Endothelial cell of umbilical vein (primary cell): ENCODE data around the gene MSMB. TPM values are rescaled to one million over a fixed set of nuclear protein-coding genes. Genes with fewer than 3 reads are reported as not detected.

Experiments used
- BruUV-seq: library from RNA; stranded (reverse); fragments of 400-500 nt; replicated peaks from 2 replicates; lab custom pipeline; 2021; lab: Mats Ljungman, UMichigan
- CTCF ChIA-PET: fragments of 300-600, 350-600 bp; sonication (Branson Sonifier 250); formaldehyde crosslinking; loops from one replicate; lab custom pipeline; 2021; ENCODE audit warnings: antibody characterized with exemption, inconsistent platforms; lab: Charles Lee
- POLR2A ChIA-PET: fragments of 300-600, 350-600 bp; sonication (Branson Sonifier 250); formaldehyde crosslinking; loops from one replicate; lab custom pipeline; 2021; ENCODE audit warnings: antibody characterized with exemption, inconsistent platforms; lab: Charles Lee
- DNase-seq: peaks from one replicate; pipeline ENCODE4 v3.0.0-alpha.2; 2011; ENCODE audit warnings: low read depth, low spot score
- FAIRE-seq: peaks from 2 replicates; lab custom pipeline; 2011; peaks lifted over from hg19 to GRCh38; lab: Jason Lieb, UNC
- H2AFZ ChIP-seq: 2 replicates; pipeline ENCODE4 v1.6.0; 2012; ENCODE audit warnings: low read depth, low read length, control low read depth, inconsistent platforms
- H3K27ac ChIP-seq: 2 replicates; pipeline ENCODE4 v1.5.1; 2011; ENCODE audit warnings: low read depth, mild to moderate bottlenecking, control low read depth, low read length, moderate library complexity; ENCODE audit not compliant: insufficient read depth
- H3K27me3 ChIP-seq, 2 experiments: 2 replicates each; pipeline versions ENCODE4 v1.6.0 to v1.6.1; 2011; ENCODE audit warnings: low read length in 2 of 2, mixed read lengths in 1 of 2; ENCODE audit not compliant: control insufficient read depth in 2 of 2, insufficient read depth in 2 of 2
- H3K36me3 ChIP-seq, 2 experiments: 2 replicates in 1 of 2; 3 replicates in 1 of 2; pipeline ENCODE4 v1.5.1; 2011; ENCODE audit warnings: low read length in 2 of 2, mild to moderate bottlenecking in 1 of 2, moderate library complexity in 1 of 2; ENCODE audit not compliant: control insufficient read depth in 2 of 2, insufficient read depth in 2 of 2; ENCODE audit errors: extremely low read depth in 1 of 2
- H3K4me1 ChIP-seq: 3 replicates; pipeline ENCODE4 v1.5.1; 2011; ENCODE audit warnings: mild to moderate bottlenecking, low read length; ENCODE audit not compliant: control insufficient read depth, insufficient read depth; ENCODE audit errors: extremely low read depth
- H3K4me2 ChIP-seq: 2 replicates; pipeline ENCODE4 v1.6.1; 2011; ENCODE audit warnings: low read length, control low read depth, mixed read lengths; ENCODE audit not compliant: insufficient read depth
- H3K4me3 ChIP-seq, 3 experiments: fragments of 200-600 bp in 1 of 3; sonication (generic), shearing (Covaris generic) in 1 of 3; replicated peaks in 1 of 3; 2 replicates each; pipeline ENCODE4 v1.5.1; 2011 to 2016; ENCODE audit warnings: control low read depth in 3 of 3, low read length in 3 of 3, mild to moderate bottlenecking in 2 of 3, inconsistent platforms in 1 of 3, low read depth in 1 of 3, moderate library complexity in 1 of 3; ENCODE audit not compliant: insufficient read depth in 1 of 3
- H3K79me2 ChIP-seq: 2 replicates; pipeline ENCODE4 v1.6.0; 2012; ENCODE audit warnings: low read length, inconsistent platforms; ENCODE audit not compliant: control insufficient read depth, insufficient read depth
- H3K9ac ChIP-seq: replicated peaks from 2 replicates; pipeline ENCODE3; 2011; ENCODE audit warnings: low read length, control low read depth; ENCODE audit not compliant: insufficient read depth; ENCODE audit errors: extremely low read depth
- H3K9me1 ChIP-seq: replicated peaks from 3 replicates; pipeline ENCODE4 v1.6.0; 2011; ENCODE audit warnings: mild to moderate bottlenecking, low read length; ENCODE audit not compliant: control insufficient read depth, insufficient read depth; ENCODE audit errors: extremely low read depth
- H3K9me3 ChIP-seq: replicated peaks from 2 replicates; pipeline ENCODE4 v1.5.1; 2012; ENCODE audit warnings: low read length, inconsistent platforms; ENCODE audit not compliant: control insufficient read depth, insufficient read depth
- H4K20me1 ChIP-seq: replicated peaks from 2 replicates; pipeline ENCODE3; 2011; ENCODE audit warnings: mild to moderate bottlenecking, low read length; ENCODE audit not compliant: control insufficient read depth, insufficient read depth; ENCODE audit errors: extremely low read depth
- CTCF ChIP-seq, 2 donors: IDR thresholded peaks; 1 replicate in 1 of 2; 2 replicates in 1 of 2; pipeline ENCODE4 v1.5.1; 2011; ENCODE audit warnings: low read length in 2 of 2, mild to moderate bottlenecking in 2 of 2, moderate library complexity in 2 of 2, control low read depth in 1 of 2, inconsistent platforms in 1 of 2, low read depth in 1 of 2; ENCODE audit not compliant: insufficient read depth in 1 of 2; ENCODE audit errors: extremely low read depth in 1 of 2
- EZH2 ChIP-seq: IDR thresholded peaks from 2 replicates; pipeline ENCODE4 v1.6.1; 2012; ENCODE audit warnings: borderline replicate concordance, low read depth, mild to moderate bottlenecking, moderate library complexity, low read length, inconsistent platforms; ENCODE audit not compliant: severe bottlenecking
- FOS ChIP-seq: IDR thresholded peaks from 2 replicates; pipeline ENCODE4 v1.6.1; 2011; ENCODE audit warnings: mild to moderate bottlenecking, low read length, moderate library complexity, borderline replicate concordance; ENCODE audit not compliant: insufficient read depth
- GATA2 ChIP-seq: IDR thresholded peaks from 2 replicates; pipeline ENCODE4 v1.7.0; 2011; ENCODE audit warnings: low read depth, mild to moderate bottlenecking, moderate library complexity, mixed read lengths, low read length; ENCODE audit not compliant: insufficient read length, insufficient read depth
- JUN ChIP-seq: IDR thresholded peaks from 2 replicates; pipeline ENCODE4 v1.6.1; 2011; ENCODE audit warnings: borderline replicate concordance, low read depth; ENCODE audit not compliant: insufficient read length, insufficient read depth
- MAX ChIP-seq: IDR thresholded peaks from 2 replicates; pipeline ENCODE4 v1.6.1; 2011; ENCODE audit not compliant: insufficient read depth, insufficient read length
- MYC ChIP-seq: IDR thresholded peaks from one replicate; pipeline ENCODE4 v1.6.1; 2011; ENCODE audit warnings: mild to moderate bottlenecking, low read depth, low read length
- POLR2A ChIP-seq: IDR thresholded peaks from 2 replicates; pipeline ENCODE4 v1.6.1; 2012; ENCODE audit warnings: low read depth, mild to moderate bottlenecking, control low read depth, low read length
- POLR2AphosphoS5 ChIP-seq: IDR thresholded peaks from 2 replicates; pipeline ENCODE4 v1.6.1; 2012; ENCODE audit warnings: low read depth, mild to moderate bottlenecking, control low read depth, low read length, moderate library complexity; ENCODE audit not compliant: insufficient read depth
- dilution Hi-C: fragments of 300-500 bp; cut with MboI; formaldehyde crosslinking; loops from one replicate; pipeline ENCODE4 v1.15.0; 2019; ENCODE audit warnings: low sequenced_read_pairs; ENCODE audit not compliant: extremely low pct_ligation_motif_present
- intact Hi-C: fragments of 100-400 bp; cut with micrococcal nuclease; formaldehyde crosslinking; loops from one replicate; pipeline ENCODE4 v1.10.0; 2022
- polyA plus RNA-seq, 4 experiments: library from polyadenylated mRNA; depleted of rRNA in 3 of 4; stranded (reverse) in 3 of 4; unstranded in 1 of 4; fragments of >200 nt; gene quantifications; 2 replicates each; pipeline versions ENCODE4 v1.2.1 to v1.2.3, GENCODE V29; 2011 to 2012; ENCODE audit warnings: missing spikeins in 1 of 4
- total RNA-seq: library from RNA; stranded (reverse); gene quantifications from 2 replicates; pipeline ENCODE4 v1.2.3, GENCODE V29; 2021

The MSMB gene
- total and polyA plus RNA-seq, 2 donors (not counting 3 experiments of a cell fraction or from before 2014, with no cell fraction given): not detected

- DNase-seq: no peak
- intact Hi-C loops: no loop called here
- Histone ChIP-seq H4K20me1 (no peaks in the 10 kb centered on the region), H3K4me3 (no peak overlapping the region), H3K4me1 (peaks cover 12% of the 10 kb centered on the region), H3K27ac (no peak overlapping the region), H3K9ac (no peak overlapping the region), H3K79me2 (no peaks in the 10 kb centered on the region), H3K9me1 (no peaks in the 10 kb centered on the region), H3K36me3 (no peaks in the 10 kb centered on the region), H3K27me3 (no peaks in the 10 kb centered on the region), H3K4me2 (no peak overlapping the region), H3K9me3 (no peaks in the 10 kb centered on the region), H2AFZ (no peak overlapping the region)
- dilution Hi-C loops: no loop called here
- no peak for FAIRE-seq
- TF ChIP-seq EZH2 (no peak), POLR2AphosphoS5 (no peak), JUN (no peak), POLR2A (no peak), FOS (no peak), MAX (no peak), GATA2 (no peak), CTCF (IDR thresholded peaks at IDR 0.05; ENCODE audit: extremely low read depth in 1 of 2, insufficient read depth in 1 of 2, low read depth in 1 of 2, low read length in 2 of 2) (no peak), MYC (no peak)
- ChIA-PET CTCF (no interaction called here), POLR2A (no interaction called here)
- no TSS peak for BruUV-seq
Observed at GRCh38 chr10:46092524-46093081, 46.5 kb upstream of the MSMB start.
